Hematopoietic multipotent progenitor cell treated with erythropoietin and hydrocortisone succinate and interleukin-3 and kit ligand, for 4 days (in vitro differentiated cells): ENCODE results near the gene VAV1.
"Not testable (repeated sequence)": the region's sequence is repeated elsewhere in the genome, so short reads cannot be mapped to it uniquely, and the experiment has no call there.

ENCODE experiments used
- DNase-seq: peaks from one replicate; pipeline ENCODE4 v3.0.0-alpha.2; 2015

VAV1 gene

GRCh38 chr19:6737873-6738786, 34.4 kb upstream of the VAV1 start:
- peak; percentile 95 for DNase-seq

GRCh38 chr19:6738787-6739389, 33.6 kb upstream of the VAV1 start:
- DNase-seq = no peak

DNA sequence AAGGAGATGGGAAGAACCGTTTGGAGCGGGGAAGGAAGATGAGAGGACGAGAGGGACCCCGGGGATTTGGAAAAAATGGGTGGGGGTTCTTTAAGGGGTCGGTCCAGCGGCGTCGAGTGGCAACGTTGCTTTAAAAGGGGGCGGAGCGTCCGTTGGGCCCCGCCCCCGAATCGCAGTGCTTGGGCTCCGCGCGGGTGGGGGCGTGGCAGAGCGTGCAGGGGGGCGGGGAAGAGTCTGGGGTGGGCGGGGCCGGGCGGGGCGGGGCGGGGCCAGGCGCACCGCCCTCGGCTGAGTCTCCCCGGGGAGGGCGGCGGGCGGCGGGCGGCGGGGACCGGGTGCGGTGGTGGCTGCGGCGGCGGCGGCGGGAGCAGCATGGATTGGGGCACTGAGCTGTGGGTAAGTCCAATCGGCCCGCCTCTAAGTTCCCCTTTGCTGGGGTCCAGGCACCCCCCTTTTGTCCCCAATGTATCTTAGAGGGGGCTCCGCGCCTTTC, 33.1 kb upstream of the VAV1 start, which contains the start of gene TRIP10:
TSS of gene TRIP10 (plus strand) at position 291 of the 493 bp plus-strand sequence. CDS start at position 373, 82 bp downstream.
- DNase-seq = peak; percentile 91

DNA sequence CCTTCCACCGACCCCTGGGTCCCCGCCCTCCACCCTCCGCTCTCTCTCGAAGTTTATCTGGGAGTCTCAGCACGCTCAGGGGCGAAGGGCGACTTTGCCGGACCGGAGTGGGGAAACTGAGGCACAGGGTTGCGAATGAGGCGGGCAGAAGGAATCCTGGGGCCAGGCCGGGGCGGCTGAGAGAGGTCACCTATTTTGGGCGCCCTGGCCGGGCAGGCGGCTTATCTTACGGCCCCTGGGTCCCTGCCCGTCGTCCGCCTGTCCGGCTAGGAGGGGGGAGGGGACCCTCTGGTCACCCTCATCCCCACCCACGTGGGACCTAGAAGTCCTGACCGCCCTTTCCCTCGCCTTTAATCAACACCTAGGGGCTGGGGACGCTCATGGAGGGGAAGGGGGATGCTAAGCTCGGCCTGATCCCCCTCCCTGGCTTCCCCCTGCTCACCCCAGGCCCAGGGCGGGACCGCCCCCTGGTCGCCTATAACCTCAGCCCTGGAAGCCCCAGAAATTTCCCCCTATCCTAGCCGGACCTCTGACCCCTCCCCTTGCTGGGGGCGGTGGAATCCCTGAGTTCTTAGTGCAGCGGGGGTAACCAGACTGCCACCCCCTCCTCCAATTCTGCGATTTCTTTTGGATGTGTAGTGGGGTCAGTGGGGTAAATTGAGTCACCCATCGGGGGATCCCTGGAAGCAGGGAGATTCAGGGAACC, 32.5 kb upstream of the VAV1 start:
- DNase-seq = no peak

GRCh38 chr19:6740589-6741343, 31.7 kb upstream of the VAV1 start:
- DNase-seq = peak; percentile 35

DNA sequence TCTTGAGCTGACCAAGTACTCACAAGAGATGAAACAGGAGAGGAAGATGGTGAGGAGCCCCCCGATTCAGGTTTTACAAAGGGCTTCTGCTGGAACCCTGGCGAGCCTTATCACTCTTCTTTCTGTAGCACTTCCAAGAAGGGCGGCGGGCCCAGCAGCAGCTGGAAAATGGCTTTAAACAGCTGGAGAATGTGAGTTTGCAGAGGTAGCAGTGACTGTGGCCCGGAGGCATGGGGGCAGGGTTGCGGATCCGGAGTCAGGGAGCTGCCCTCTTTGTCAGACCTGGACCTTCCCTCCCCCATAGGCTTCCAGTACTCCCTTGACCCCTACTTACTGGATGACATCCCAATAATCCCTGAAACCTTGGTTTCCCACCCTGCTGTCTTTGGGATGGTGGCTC, 29.4 kb upstream of the VAV1 start:
- no peak for DNase-seq

GRCh38 chr19:6743714-6744380, 28.7 kb upstream of the VAV1 start:
- no peak for DNase-seq

DNA sequence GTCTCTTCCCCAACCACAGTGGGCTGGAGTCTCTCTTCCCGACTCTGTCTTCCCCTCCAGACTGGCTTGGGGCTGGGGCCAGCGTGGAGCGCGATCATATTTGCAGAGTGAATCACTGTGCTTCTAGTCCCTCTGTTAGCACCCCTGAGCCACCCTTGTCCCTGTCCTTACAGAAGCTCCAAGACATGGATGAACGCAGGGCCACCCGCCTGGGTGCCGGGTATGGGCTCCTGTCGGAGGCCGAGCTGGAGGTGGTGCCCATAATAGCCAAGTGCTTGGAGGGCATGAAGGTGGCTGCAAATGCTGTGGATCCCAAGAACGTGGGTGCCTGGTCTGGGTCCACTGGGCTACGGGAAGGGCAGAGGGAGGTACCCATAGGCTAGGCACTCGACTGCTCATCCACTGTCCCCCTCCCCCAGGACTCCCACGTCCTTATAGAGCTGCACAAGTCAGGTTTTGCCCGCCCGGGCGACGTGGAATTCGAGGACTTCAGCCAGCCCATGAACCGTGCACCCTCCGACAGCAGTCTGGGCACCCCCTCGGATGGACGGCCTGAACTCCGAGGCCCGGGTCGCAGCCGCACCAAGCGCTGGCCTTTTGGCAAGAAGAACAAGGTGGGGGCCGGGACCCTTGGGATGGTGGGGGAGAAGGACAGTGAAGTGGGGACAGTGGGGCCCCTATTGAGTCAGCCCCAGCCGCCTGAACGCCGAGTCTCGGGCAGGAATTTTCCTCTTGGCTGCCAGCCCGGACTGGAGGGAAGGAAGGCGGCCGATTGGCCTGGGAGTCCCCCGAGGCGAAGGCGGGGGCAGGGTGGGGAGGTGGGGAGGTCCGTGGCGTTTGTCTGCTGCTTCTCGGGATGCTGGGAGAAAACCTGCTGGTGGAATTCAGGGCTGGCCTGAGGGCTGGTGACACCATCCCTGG, 27.9 kb upstream of the VAV1 start:
- no peak for DNase-seq

DNA sequence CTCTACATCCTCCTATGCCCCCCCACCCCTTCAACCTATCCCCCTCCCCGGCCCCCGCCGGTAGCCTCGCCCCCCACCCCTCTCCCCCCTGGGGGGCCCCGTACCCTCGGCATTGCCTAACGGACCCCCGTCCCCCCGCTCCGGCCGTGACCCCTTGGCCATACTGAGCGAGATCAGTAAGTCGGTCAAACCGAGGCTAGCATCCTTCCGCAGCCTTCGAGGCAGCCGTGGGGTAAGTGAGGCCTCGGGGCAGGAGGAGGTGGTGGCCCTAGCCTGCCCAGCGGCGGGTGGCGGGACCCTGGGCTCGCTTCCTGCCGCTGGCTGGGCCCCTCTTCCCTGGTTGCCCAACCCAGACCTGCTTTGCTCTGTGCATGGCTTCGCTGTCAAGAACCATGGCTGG, 26.5 kb upstream of the VAV1 start:
- no peak for DNase-seq

GRCh38 chr19:6748543-6748942, 24.0 kb upstream of the VAV1 start:
- not testable (repeated sequence) for DNase-seq

DNA sequence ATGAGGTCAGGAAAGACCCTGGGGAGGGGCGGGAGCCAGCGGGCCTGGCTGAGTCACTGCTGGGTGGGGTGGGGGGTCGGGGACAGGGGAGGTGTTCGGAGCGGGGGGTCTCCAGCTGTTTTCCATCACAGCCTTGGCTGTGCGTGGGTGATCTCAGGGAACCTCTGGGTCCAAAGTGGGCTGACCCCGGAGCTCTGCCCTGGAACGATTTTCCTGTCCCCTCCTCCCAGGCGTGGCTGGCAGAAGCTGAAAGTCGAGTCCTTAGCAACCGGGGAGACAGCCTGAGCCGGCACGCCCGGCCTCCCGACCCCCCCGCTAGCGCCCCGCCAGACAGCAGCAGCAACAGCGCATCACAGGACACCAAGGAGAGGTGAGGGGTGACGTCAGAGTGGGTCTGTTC, 22.4 kb upstream of the VAV1 start:
- DNase-seq = no peak

DNA sequence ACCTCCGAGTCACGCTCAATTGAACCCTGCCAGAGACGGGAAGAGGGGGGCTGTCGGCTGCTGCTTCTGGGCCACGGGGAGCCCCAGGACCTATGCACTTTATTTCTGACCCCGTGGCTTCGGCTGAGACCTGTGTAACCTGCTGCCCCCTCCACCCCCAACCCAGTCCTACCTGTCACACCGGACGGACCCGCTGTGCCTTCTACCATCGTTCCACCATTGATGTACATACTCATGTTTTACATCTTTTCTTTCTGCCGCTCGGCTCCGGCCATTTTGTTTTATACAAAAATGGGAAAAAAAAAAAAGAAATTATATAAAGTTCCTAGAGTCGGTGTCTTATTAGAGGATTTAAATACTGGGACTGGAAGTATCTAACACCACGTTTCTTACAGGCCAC, 21.3 kb upstream of the VAV1 start:
- DNase-seq = no peak

DNA sequence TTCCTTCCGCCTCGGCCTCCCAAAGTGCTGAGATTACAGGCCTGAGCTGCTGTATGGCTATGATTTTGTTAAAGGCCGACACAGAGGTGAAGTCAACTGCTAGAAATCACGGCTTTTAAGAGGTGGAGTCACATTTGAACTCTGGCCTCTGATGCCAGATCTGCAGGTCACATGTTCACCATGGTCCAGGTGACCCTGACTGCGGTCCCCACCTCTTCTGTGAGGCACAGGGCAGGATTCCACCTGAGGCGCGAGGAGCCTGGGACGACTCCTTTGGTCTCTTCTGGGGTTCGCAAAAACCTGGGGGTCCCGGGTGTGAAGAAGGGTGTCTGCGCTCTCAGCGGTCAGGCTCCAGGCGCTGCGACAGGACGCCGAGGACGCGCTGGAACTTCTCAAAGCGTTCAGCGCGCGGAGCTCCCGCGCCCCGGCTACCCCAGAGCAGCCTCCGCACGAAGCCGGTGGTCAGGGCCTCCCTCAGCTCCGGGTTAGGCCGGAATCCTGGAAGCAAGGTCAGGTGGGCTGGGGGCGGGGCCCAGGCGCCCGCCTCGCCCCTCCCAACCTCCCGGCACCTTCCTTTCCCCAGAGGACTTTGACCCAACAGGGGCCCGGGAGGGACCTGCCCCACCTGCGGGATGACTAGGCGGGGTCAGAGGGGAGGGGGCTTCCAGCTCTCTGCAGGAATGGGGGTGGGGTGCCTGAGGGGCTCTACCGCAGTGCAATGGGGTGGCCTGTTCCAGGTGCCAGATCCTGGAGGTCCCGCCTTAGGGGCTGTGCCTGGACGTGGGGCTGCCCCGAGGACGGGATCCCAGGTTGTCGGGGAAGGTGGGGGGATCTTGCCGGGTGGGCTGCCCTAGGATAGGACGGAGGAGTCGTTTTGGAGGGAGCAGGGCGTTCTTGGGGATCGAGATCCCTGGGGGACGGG, 20.0 kb upstream of the VAV1 start:
- DNase-seq = no peak

DNA sequence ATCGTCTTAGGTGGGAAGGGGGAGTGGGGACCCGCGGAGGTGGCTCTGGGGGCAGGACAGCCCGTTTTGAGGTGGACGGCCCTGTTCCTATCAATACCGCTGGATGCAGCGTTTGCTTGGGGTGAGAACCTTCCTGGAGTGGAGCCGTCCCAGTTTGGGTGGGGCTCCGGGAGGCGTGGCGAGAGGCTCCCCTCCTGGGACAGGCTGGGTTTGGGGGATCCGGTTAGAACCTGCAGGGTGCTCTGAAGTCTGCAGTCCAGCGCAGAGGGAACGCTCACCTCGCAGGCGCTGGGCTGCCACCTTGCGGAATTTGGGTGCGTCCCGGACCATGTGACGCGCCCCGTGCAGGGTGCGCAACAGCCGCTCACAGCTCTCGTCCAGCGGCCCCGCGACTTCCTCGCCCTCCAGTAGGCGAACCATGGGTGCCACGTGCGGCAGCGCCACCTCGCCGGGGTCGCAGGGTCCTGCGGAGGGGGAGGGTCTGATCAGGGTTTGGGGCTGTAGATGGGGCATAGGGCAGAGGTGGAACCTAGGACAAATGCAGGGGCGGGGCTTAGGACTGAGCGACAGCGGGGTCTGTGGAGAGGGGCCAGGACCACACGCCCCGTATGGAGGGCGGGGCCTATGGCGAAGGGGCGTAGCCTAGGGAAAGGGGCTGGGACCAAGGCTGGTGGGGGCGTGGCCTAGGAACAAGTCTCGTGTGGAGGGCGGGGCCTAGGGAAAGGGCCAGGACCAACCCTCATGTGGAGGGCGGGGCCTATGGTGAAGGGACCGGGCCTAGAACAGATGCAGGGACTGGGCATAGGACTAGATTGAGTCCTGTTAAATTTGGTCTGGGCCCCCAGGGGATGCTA, 19.1 kb upstream of the VAV1 start:
- peak; percentile 98 for DNase-seq

DNA sequence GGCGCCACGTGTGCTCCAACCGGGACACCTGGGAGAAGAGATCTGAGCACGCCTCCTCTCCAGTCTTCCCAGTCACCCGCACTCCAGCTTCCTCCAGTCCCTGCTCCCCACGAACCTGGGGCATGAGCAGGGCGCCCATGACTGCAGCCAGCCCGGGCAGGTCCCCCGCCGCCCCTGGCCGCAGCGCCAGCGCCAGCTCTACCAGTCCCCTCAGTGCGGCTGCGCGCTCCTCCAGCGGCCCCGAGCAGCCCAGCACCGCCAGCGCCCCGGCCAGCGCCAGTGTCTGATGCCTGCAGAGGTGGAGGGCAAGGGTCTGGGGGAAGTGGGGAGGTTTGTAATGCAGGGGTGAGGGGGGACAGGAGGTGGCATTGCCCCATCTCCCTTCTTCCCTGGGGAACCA, 18.4 kb upstream of the VAV1 start:
- no peak for DNase-seq

DNA sequence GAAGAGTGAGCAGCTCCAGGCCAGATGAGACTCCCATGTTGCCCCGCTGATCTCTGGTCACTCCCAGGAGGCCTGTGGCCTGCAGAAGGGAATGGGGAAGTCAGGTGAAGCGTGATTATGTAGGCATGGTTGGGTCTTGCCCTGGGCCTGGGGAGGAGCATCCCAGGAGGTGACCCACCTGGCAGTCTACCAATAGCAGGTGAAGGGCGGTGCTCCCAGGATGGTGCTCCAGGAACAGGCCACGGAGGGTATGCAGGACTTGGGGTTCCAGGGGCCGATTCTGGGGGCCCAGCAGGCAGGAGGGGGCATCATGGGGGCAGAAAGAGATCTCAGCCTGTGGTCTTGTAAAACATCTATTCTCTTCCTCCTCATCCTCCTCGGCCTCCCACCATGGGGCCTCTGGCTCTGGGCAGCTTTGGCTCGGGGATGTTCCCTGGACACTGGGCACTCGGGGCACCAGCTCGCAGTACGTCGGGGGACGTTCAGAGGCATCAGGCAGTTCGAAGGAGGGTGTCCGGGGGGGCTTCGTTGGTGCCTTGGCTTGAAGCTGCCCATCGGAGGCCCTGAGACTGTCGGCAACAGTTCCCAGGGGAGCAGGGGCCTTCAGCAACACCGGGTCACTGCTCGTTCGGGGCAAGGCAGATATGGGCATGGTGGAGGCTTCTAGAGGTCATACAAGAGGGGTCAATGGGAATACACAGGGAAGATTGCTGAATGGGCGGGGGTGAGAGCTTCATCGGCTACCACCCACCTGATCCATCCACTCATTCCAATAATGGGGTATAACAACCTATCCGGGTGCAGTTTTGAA, 17.6 kb upstream of the VAV1 start:
- no peak for DNase-seq

- no peak for DNase-seq
Measured at GRCh38 chr19:6760606-6761005, 11.9 kb upstream of the VAV1 start.
